ENCODE data around the gene ZDHHC16.

ZDHHC16 gene

DNA sequence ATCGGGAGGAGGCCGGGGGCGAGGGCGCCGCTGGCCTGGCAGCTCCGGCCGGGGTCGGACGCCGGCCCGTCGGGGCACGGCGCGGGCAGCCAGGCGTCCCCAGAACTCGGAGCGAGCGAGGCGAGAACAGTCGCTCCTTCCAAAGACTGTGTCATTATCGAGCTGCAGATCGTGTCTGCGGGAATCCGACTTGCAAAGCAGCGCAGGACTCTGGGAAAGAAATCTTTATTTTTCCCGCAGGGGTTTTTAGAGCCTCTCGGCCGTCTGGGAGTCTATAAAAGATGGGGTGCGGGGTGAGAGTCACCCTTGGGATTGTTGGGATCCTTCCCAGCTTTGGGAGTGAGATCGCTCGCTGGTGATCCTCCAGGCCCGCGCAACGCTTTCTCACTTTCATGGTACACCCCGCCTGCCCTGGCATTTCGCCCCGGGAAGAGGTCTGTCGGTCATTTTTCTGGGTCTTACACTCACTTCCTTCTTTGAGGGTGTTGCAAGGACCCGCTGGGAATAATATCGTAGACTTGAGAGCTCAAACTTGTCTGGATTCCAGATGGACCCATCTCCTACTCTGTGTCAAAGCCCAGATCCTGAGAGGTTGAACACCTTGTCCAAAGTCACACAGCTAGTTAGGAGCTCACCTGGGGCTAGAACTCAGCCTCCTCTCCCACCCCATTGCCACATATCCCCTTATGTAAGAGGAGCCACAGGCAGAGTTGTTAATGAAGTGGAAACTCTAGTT, 53.8 kb downstream of the ZDHHC16 start:
- TF ChIP-seq RAD21 (IDR thresholded peaks at IDR 0.05; ENCODE audit: low read depth) (no peak), NFIC (IDR thresholded peaks at IDR 0.05) (no peak), TCF12 (IDR thresholded peaks at IDR 0.05; ENCODE audit: low read depth) (no peak), FOXM1 (IDR thresholded peaks at IDR 0.05; ENCODE audit: borderline replicate concordance, low read depth) (no peak)
- TF ChIP-seq, protein P1, sequence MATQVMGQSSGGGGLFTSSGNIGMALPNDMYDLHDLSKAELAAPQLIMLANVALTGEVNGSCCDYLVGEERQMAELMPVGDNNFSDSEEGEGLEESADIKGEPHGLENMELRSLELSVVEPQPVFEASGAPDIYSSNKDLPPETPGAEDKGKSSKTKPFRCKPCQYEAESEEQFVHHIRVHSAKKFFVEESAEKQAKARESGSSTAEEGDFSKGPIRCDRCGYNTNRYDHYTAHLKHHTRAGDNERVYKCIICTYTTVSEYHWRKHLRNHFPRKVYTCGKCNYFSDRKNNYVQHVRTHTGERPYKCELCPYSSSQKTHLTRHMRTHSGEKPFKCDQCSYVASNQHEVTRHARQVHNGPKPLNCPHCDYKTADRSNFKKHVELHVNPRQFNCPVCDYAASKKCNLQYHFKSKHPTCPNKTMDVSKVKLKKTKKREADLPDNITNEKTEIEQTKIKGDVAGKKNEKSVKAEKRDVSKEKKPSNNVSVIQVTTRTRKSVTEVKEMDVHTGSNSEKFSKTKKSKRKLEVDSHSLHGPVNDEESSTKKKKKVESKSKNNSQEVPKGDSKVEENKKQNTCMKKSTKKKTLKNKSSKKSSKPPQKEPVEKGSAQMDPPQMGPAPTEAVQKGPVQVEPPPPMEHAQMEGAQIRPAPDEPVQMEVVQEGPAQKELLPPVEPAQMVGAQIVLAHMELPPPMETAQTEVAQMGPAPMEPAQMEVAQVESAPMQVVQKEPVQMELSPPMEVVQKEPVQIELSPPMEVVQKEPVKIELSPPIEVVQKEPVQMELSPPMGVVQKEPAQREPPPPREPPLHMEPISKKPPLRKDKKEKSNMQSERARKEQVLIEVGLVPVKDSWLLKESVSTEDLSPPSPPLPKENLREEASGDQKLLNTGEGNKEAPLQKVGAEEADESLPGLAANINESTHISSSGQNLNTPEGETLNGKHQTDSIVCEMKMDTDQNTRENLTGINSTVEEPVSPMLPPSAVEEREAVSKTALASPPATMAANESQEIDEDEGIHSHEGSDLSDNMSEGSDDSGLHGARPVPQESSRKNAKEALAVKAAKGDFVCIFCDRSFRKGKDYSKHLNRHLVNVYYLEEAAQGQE (IDR thresholded peaks at IDR 0.05; ENCODE audit: low read depth) = no peak

DNA sequence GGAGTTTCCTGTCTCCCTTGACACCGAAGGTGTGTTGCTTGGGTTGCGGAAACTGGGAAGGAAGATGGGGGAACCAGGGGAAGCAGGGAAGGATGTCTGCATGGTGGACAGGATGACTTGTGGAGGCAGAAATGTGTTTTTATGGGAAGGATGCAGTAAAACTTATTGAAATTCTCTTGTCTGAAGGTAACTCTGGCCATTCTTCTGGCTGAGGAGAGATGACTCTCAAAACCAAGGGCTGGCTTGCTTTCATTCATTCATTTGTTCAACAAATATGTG, 54.3 kb downstream of the ZDHHC16 start:
- TF ChIP-seq TCF12 (IDR thresholded peaks at IDR 0.05; ENCODE audit: low read depth) (no peak), EP300 (IDR thresholded peaks at IDR 0.05; ENCODE audit: borderline replicate concordance) (no peak), USF1 (IDR thresholded peaks at IDR 0.05) (no peak), TEAD4 (IDR thresholded peaks at IDR 0.05) (no peak), ZBTB7A (IDR thresholded peaks at IDR 0.05; ENCODE audit: low read depth) (no peak), MAX (IDR thresholded peaks at IDR 0.05) (no peak), CEBPB (IDR thresholded peaks at IDR 0.05) (no peak), EGR1 (IDR thresholded peaks at IDR 0.05) (no peak), TAF1 (IDR thresholded peaks at IDR 0.05; ENCODE audit: low read depth) (no peak), RAD21 (IDR thresholded peaks at IDR 0.05; ENCODE audit: low read depth) (no peak), CREB1 (IDR thresholded peaks at IDR 0.05; ENCODE audit: low read depth) (no peak)

GRCh38 chr10:97502916-97503315, 56.9 kb downstream of the ZDHHC16 start:
- no peak for TF ChIP-seq NFIC (IDR thresholded peaks at IDR 0.05)
- TF ChIP-seq, protein P1 (IDR thresholded peaks at IDR 0.05; ENCODE audit: low read depth) = no peak
- no peak for TF ChIP-seq MAX (IDR thresholded peaks at IDR 0.05)
- no peak for TF ChIP-seq RAD21 (IDR thresholded peaks at IDR 0.05; ENCODE audit: low read depth)
- TF ChIP-seq USF1 (IDR thresholded peaks at IDR 0.05) = no peak
- no peak for TF ChIP-seq EGR1 (IDR thresholded peaks at IDR 0.05)
- no peak for TF ChIP-seq CEBPB (IDR thresholded peaks at IDR 0.05)
- TF ChIP-seq YY1 (IDR thresholded peaks at IDR 0.05; ENCODE audit: low read depth) = no peak

DNA sequence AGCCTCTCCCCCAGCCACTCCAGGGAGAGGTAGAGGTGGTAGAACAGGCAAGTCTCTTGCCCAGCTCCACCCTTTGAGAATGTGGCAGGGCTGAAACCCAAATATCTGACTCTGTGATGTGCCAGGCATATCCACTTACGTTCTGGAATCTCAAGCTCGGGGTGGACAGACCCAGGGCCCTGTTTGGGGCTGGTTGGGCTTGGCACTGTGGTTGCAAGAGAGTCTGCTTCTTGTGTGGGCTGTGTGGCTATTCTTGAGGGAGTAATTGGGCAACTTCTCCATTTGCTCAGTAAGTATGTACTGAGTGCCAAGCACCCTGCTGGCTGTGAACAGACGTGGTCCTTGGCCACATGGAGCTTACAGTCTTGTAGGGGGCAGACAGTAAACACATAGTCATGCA, 57.4 kb downstream of the ZDHHC16 start:
- TF ChIP-seq YY1 (IDR thresholded peaks at IDR 0.05; ENCODE audit: low read depth) (no peak), NFIC (IDR thresholded peaks at IDR 0.05) (no peak), CREB1 (IDR thresholded peaks at IDR 0.05; ENCODE audit: low read depth) (no peak), MAX (IDR thresholded peaks at IDR 0.05) (no peak), ZBTB7A (IDR thresholded peaks at IDR 0.05; ENCODE audit: low read depth) (no peak), TEAD4 (IDR thresholded peaks at IDR 0.05) (no peak), EGR1 (IDR thresholded peaks at IDR 0.05) (no peak), CEBPB (IDR thresholded peaks at IDR 0.05) (no peak), EP300 (IDR thresholded peaks at IDR 0.05; ENCODE audit: borderline replicate concordance) (no peak), TCF12 (IDR thresholded peaks at IDR 0.05; ENCODE audit: low read depth) (no peak)
- TF ChIP-seq, protein P1 (IDR thresholded peaks at IDR 0.05; ENCODE audit: low read depth) = no peak

DNA sequence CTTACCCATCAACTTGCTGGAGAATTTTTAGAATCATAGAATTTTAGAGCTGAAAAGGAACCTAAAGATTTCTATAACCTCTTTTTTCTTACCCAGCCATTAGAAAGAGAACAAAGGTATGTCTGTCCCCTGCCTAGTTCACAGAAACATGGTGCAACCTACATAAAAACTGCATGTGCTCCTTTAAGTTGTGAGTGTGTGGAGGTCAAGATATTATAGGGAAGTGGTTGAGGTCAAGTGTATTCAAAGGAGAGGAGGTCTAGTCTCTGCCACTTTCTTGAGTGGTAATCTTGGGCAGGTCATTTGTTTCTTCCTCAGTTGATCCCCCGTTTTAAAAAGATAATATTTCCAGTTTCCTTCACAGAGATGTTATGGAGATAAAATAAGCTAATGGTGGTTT, 59.2 kb downstream of the ZDHHC16 start:
- no peak for TF ChIP-seq CREB1 (IDR thresholded peaks at IDR 0.05; ENCODE audit: low read depth)
- TF ChIP-seq USF1 (IDR thresholded peaks at IDR 0.05) = no peak

Measured in Ishikawa (cell line).